Fibroblast of the conjunctiva (primary cell): ENCODE results near the gene CDH20.

Experiments
- DNase-seq: peaks from one replicate; pipeline ENCODE4 v3.0.0-alpha.2; 2010; ENCODE audit warnings: low read depth

CDH20 gene

DNA sequence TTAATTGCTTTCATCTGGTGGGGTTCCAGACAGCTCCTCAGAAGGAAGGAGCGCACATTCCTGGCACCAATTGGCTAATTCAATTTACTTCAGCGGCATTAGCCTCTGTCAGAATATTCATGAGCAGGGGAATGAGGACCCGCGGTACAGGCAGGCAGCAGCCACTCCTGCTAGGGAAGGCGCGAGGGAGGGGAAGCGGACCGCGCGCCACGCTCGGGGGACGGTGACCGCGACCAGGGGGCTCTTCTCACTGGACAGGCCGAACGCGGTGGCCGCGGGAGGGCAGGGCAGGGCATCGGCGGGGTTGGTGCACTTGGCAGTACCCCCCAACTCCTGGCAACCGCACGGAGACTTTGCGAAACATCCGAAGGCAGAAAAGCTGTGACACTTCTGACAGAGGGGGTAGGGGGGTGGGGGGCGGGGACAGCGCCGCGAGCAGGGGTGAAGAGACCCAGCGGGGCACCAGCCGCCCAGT is at the start of gene CDH20:
Gene CDH20 (plus strand): TSS at position 160 of the 475 bp plus-strand sequence.
- no peak for DNase-seq

DNA sequence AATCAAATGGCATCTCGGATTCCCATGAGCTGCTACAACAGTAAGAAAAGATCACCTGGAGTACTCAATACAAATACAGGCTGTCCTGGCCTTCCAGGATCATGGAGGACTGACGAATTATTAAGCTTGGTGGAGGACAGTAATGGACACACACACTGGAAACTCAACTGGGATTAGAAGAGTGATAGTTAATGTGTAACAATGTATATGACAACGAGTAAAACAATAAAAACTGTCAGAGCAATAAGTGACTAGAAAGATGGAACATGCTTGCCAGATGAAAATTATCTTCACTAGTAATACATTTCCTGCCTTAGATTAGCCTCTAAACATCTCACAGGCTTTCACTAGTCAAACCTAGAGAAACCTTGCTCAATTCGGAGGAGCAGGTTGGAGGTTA is 49.2 kb upstream of the CDH20 start:
- no peak for DNase-seq

- DNase-seq = no peak
Observed at GRCh38 chr18:61285777-61286176, 47.5 kb upstream of the CDH20 start.

- no peak for DNase-seq
Observed at GRCh38 chr18:61286867-61287266, 46.4 kb upstream of the CDH20 start.

DNA sequence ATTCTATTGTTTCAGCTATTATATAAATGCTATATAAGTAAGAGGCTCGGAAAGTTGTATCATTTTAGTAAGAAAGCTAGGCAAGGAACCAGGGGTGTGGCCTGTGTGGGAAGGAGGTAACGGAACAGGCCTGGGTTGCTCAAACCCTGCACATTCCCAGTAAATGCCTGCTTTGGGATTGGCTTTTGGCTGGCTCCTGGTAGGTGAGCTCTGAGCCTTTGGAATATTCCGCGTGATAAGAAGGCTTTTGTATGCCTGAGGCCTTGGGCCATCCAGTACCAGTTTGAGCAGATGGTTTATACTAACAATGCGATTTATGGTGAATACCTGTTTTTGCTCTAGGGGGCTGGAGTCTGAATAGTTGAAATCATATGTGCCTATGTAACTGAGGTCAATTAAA is 42.6 kb upstream of the CDH20 start:
- no peak for DNase-seq

GRCh38 chr18:61292280-61293035 is 40.8 kb upstream of the CDH20 start:
- no peak for DNase-seq

- DNase-seq = no peak
Observed at GRCh38 chr18:61295153-61295552, 38.1 kb upstream of the CDH20 start.

DNA sequence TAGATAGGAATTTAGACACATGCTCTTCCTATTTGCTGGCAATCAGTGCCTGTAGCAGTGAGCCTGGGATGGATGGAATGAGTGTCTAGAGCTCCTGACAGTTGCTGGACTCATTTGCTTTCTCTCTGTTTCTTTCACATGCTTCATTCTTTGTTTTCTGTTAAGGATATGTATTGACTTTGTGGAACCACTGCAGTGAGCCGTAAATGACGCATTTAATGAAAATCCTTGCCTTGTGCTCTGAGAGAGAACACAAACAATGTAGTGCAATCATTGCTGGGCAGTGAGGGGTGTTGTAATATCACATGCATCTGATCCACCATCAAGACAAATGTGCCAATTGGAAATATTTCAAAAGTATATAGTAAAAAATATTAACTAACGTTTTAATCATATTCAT is 25.2 kb upstream of the CDH20 start:
- no peak for DNase-seq

- no peak for DNase-seq
Observed at GRCh38 chr18:61308795-61309393, 24.3 kb upstream of the CDH20 start.

DNA sequence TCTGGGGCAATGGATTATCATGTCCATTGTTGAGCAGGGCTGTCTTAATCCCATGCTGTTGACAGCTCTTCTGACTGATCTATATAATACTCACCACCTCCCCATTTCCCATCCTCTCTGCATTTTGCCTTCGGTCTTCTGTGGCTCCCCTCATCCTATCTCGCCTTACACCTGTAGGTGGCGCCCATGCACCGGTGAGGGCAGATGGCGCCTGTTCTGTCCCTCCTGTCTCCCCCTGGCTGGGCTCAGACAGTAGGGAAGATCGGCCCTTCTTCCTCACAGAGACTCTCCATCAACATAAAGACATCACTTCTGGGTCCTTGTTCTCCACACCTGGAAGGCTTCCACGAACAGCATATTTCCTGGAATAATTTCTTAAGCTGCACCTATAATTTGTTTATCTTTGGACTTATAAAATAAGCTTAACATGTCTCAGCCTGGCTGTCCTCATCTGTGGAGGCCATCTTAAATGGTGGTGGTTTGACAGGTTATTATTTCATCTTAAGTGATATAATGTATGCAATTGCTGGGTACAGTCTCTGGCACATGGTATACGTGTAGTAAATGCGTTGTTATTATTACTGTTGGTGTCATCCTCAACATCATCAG is 10.9 kb upstream of the CDH20 start:
- peak; percentile 56 for DNase-seq

GRCh38 chr18:61323951-61324350 is 9.3 kb upstream of the CDH20 start:
- no peak for DNase-seq

DNA sequence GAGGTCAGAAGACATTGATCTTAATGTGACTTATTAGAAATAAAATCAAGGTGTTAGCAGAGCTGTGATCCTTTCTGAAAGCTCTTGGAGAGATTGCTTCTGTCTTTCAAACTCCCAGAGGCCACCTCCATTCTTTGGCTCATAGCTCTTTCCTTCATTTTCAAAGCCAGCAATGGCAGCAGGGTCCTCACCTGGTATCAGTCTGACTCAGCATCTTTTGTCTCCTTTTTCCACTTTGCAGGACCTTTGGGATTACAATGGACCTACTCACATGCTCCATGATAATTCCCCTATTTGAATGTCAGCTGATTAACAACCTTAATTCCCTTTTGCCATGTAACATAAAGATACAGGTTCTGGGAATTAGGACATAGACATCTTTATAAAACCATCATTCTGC is 6.8 kb upstream of the CDH20 start:
- no peak for DNase-seq

DNA sequence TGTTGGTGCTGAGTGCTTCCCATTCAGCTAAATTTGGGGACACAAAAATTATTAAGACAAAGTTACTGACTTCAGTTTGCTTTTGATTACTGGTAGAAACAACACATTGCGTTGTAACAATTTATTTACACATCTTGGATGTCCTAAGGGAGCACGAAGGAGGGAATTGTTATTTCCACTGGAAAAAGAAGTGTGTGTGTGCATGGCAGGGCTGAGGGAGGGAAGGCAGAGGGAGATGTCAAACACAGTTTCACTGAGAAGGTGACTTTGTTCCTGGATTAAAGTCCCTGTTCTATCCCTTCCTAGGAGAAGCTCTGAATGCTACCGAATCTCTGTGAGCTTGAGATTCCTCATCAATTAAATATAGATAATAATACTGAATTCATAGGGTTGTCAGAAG is 3.8 kb upstream of the CDH20 start:
- DNase-seq = no peak

DNA sequence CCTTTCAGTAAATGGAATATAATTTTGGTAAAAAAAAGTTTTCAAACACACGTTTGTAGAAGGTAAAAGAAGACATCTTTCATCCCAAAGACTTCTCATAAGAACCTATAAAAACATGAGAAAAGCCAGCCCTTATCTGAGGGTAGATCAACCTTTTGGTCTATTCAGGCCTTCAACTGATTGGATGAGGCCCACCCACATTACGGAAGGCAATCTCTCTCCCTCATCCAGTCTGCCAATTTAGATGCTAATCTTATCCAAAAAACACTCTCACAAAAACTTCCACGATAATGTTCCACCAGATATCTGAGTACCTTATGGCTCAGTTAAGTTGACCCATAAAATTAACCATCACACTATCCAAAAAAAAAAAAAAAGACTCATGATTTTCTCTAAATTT is 2.2 kb upstream of the CDH20 start:
- DNase-seq = no peak

DNA sequence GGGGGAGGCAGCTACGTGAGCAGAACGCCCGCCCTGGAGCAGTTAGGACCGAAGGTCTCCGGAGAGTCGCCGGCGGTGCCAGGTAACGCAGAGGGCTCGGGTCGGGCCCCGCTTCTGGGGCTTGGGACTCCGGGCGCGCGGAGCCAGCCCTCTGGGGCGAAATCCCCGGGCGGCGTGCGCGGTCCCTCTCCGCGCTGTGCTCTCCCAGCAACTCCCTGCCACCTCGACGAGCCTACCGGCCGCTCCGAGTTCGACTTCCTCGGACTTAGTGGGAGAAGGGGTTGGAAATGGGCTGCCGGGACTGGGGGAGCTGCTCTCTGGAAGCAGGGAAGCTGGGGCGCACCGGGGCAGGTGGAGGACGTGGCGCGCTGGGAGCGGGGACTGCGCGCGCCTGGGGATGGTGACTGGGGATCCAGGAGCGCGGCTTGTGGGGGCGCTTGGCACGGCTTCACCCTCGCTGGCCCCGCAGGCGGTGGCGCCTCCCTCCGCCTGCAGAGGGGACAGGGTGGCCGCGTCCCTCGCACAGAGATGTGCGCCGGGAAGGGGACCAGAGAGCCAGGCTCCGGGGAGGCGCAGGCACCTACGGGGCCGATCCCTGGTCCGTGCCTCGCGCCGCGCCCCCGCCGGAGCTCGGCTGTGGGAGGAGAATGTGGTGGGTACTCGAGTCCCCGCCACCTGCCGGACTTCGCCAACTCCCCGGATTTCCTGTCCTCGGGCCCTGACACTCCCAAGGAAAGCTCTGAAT is 688 bp downstream of the CDH20 start:
- no peak for DNase-seq

GRCh38 chr18:61334491-61334850 is 1.2 kb downstream of the CDH20 start:
- no peak for DNase-seq

DNA sequence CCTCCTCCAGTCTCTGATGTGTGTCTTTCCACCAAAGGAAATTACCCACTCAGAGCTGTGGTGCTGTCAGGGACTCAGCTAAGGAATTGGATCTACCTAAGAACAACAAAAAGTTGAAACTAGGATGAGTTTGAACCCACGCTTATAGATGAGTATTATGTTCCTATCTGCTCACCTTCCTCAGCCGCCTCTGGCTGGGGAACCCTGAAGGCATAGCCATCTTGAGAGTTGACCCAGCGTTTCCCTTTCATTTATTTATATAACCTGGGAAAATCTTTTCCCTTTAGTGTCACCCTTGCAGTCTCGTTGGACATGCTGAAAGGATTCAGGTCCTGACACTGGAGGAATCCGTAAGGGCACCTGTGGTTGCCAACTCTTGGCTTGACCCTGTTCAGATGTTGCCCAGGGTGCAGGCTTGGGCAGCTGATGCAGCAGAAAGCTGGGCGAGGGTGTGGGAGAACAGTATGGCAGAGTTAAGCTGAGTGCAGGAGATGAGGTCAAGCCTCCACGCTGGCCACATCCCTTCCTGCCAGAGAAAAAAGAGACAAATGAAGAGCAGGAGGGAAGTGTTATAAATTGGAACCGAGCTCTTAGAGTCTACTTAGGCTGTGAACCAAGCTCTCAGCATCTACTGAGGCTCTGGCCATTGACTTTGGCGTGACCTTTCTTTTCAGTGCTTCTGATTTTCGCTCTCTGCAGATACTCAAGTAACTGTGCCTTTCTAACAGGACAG is 1.9 kb downstream of the CDH20 start:
- no peak for DNase-seq

DNA sequence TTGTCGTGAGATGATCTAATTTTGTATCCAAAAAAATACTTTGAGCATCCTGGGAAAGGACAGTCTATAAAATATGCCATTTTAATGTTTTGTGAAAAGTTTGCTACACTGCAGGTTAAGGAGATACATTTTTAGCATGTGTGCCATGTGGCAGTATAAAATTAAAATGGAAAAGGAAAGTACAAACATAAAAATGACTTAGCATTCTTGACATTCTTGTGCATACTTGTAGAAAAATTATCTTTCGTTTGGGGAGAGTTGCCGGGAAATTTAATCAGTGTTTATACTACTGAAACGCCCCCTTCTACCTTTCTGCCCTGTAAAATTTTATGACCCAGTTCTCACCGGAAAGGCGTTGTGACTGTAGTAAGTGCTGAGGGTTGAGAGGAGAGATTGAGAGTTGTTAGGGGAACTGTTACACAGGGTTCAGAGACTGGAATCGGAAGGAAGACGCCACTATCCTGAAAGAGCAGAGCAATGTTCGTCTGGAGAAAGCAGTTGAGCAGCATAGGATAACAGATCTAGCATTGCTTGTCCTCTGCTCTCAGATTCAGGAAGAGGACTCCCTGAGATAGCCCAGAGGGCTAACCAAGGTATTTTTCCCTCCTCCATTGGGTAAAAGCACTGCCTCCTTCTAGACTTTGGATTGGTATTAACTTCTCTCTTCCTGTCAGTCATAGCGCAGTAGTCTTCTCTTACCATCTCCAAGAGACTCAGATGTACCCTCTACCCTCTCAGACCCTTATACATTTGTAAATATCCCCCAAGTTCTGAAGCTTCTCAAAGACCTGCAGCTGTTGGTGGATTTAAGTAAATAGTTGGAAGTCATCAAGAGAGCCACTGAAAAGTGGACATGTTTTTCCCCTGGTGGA is 2.7 kb downstream of the CDH20 start:
- DNase-seq = no peak

DNA sequence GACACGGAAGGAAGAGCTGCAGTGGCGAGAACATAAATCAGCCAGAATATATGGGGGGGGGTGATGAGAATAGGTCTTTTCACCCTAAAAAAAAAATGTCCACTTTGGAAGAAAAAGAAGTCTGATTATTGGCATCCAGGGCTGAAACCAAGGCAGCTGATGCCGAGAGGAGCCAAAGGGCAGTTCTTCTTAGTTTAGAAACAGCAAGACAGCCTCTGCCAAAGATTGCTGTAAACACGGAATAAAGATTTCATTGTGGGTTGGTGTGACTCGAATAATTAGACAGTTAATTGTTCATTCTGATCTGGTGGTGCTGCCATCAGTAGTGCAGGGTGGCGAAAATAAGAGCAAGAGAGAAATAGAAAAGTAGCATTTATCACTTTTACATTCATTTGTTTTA is 3.5 kb downstream of the CDH20 start:
- DNase-seq = no peak

- DNase-seq = no peak
Observed at GRCh38 chr18:61337527-61337926, 4.3 kb downstream of the CDH20 start.

DNA sequence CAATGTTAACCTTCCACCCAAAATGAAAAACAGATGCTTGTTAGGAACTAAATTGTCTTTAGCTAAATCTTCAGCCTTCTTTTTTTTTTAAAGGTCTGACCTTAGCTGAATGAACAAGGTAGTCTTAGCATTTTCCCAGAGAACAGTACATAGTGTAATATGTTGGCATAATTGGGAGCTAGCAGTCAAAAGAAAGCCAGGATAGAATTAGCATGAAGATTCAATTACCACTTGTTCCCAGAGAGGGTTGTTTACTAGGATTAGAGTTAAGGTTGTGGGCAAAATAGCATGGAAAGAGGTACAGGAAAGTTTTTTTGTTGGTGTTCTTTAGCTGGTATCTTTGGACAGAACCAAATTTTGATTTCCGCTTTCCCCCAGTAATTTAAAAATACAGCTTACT is 6.9 kb downstream of the CDH20 start:
- DNase-seq = no peak
